ENCODE data around the gene GRID1.

The GRID1 gene

GRCh38 chr10:85920311-85920710 lies 446.3 kb downstream of the GRID1 start:
- no peak overlapping the region for H3K4me3 ChIP-seq (ENCODE audit: low read length)
- no peaks in the 10 kb centered on the region for H3K9me3 ChIP-seq (ENCODE audit: insufficient read depth, low read depth, low read length)
- no peaks in the 10 kb centered on the region for H3K27me3 ChIP-seq (ENCODE audit: insufficient read depth, low read length)
- peaks cover 14% of the 10 kb centered on the region; the same call in 1 of the 2 replicates for H3K4me1 ChIP-seq (ENCODE audit: insufficient read depth, low read length)
- H3K9ac ChIP-seq (ENCODE audit: low read depth, low read length) = no peak overlapping the region
- no peak overlapping the region for H3K27ac ChIP-seq (ENCODE audit: low read length)
- no peaks in the 10 kb centered on the region for H3K36me3 ChIP-seq (ENCODE audit: insufficient read depth, low read depth, low read length)

- peaks cover 14% of the 10 kb centered on the region; the same call in 1 of the 2 replicates for H3K4me1 ChIP-seq (ENCODE audit: insufficient read depth, low read length)
- H3K9ac ChIP-seq (ENCODE audit: low read depth, low read length) = no peak overlapping the region
- H3K4me3 ChIP-seq (ENCODE audit: low read length) = no peak overlapping the region
Observed at GRCh38 chr10:85919491-85920021, 447.0 kb downstream of the GRID1 start.

GRCh38 chr10:85918371-85918770 lies 448.2 kb downstream of the GRID1 start:
- Histone ChIP-seq H3K4me3 (ENCODE audit: low read length) (no peak overlapping the region), H3K9me3 (ENCODE audit: insufficient read depth, low read depth, low read length) (no peaks in the 10 kb centered on the region), H3K27ac (ENCODE audit: low read length) (no peak overlapping the region), H3K9ac (ENCODE audit: low read depth, low read length) (no peak overlapping the region), H3K36me3 (ENCODE audit: insufficient read depth, low read depth, low read length) (no peaks in the 10 kb centered on the region), H3K4me1 (ENCODE audit: insufficient read depth, low read length) (peaks cover 14% of the 10 kb centered on the region; the same call in 1 of the 2 replicates), H3K27me3 (ENCODE audit: insufficient read depth, low read length) (no peaks in the 10 kb centered on the region)

More at GRCh38 chr10:85919491-85920021, 447.0 kb downstream of the GRID1 start:
- H3K9me3 ChIP-seq (ENCODE audit: insufficient read depth, low read depth, low read length) = no peaks in the 10 kb centered on the region
- no peak overlapping the region for H3K27ac ChIP-seq (ENCODE audit: low read length)
- H3K36me3 ChIP-seq (ENCODE audit: insufficient read depth, low read depth, low read length) = no peaks in the 10 kb centered on the region
- H3K27me3 ChIP-seq (ENCODE audit: insufficient read depth, low read length) = no peaks in the 10 kb centered on the region

- no peak overlapping the region for H3K9ac ChIP-seq (ENCODE audit: low read depth, low read length)
- no peak overlapping the region for H3K27ac ChIP-seq (ENCODE audit: low read length)
- no peaks in the 10 kb centered on the region for H3K9me3 ChIP-seq (ENCODE audit: insufficient read depth, low read depth, low read length)
- no peaks in the 10 kb centered on the region for H3K27me3 ChIP-seq (ENCODE audit: insufficient read depth, low read length)
- H3K4me3 ChIP-seq (ENCODE audit: low read length) = no peak overlapping the region
- H3K36me3 ChIP-seq (ENCODE audit: insufficient read depth, low read depth, low read length) = no peaks in the 10 kb centered on the region
- H3K4me1 ChIP-seq (ENCODE audit: insufficient read depth, low read length) = peaks cover 14% of the 10 kb centered on the region; the same call in 1 of the 2 replicates
Observed at GRCh38 chr10:85917601-85918000, 449.0 kb downstream of the GRID1 start.

- Histone ChIP-seq H3K4me1 (ENCODE audit: insufficient read depth, low read length) (peaks cover 14% of the 10 kb centered on the region; the same call in 1 of the 2 replicates), H3K4me3 (ENCODE audit: low read length) (no peak overlapping the region), H3K27ac (ENCODE audit: low read length) (no peak overlapping the region), H3K9ac (ENCODE audit: low read depth, low read length) (no peak overlapping the region), H3K9me3 (ENCODE audit: insufficient read depth, low read depth, low read length) (no peaks in the 10 kb centered on the region), H3K27me3 (ENCODE audit: insufficient read depth, low read length) (no peaks in the 10 kb centered on the region), H3K36me3 (ENCODE audit: insufficient read depth, low read depth, low read length) (no peaks in the 10 kb centered on the region)
Observed at GRCh38 chr10:85916994-85917573, 449.5 kb downstream of the GRID1 start.

- no peaks in the 10 kb centered on the region for H3K27me3 ChIP-seq (ENCODE audit: insufficient read depth, low read length)
- H3K36me3 ChIP-seq (ENCODE audit: insufficient read depth, low read depth, low read length) = no peaks in the 10 kb centered on the region
- no peak overlapping the region for H3K9ac ChIP-seq (ENCODE audit: low read depth, low read length)
- H3K9me3 ChIP-seq (ENCODE audit: insufficient read depth, low read depth, low read length) = no peaks in the 10 kb centered on the region
- H3K27ac ChIP-seq (ENCODE audit: low read length) = no peak overlapping the region
- peaks cover 14% of the 10 kb centered on the region; the same call in 1 of the 2 replicates for H3K4me1 ChIP-seq (ENCODE audit: insufficient read depth, low read length)
- H3K4me3 ChIP-seq (ENCODE audit: low read length) = no peak overlapping the region
Observed at GRCh38 chr10:85916286-85916685, 450.3 kb downstream of the GRID1 start.

GRCh38 chr10:85915245-85915846 lies 451.2 kb downstream of the GRID1 start:
- H3K9me3 ChIP-seq (ENCODE audit: insufficient read depth, low read depth, low read length) = no peaks in the 10 kb centered on the region
- no peaks in the 10 kb centered on the region for H3K36me3 ChIP-seq (ENCODE audit: insufficient read depth, low read depth, low read length)
- H3K4me1 ChIP-seq (ENCODE audit: insufficient read depth, low read length) = peaks cover 14% of the 10 kb centered on the region; the same call in 1 of the 2 replicates
- no peak overlapping the region for H3K4me3 ChIP-seq (ENCODE audit: low read length)
- H3K27me3 ChIP-seq (ENCODE audit: insufficient read depth, low read length) = no peaks in the 10 kb centered on the region
- H3K9ac ChIP-seq (ENCODE audit: low read depth, low read length) = no peak overlapping the region
- H3K27ac ChIP-seq (ENCODE audit: low read length) = no peak overlapping the region

GRCh38 chr10:85914720-85915119 lies 451.9 kb downstream of the GRID1 start:
- Histone ChIP-seq H3K9me3 (ENCODE audit: insufficient read depth, low read depth, low read length) (no peaks in the 10 kb centered on the region), H3K27ac (ENCODE audit: low read length) (no peak overlapping the region), H3K4me1 (ENCODE audit: insufficient read depth, low read length) (peaks cover 14% of the 10 kb centered on the region; the same call in 1 of the 2 replicates), H3K36me3 (ENCODE audit: insufficient read depth, low read depth, low read length) (no peaks in the 10 kb centered on the region), H3K27me3 (ENCODE audit: insufficient read depth, low read length) (no peaks in the 10 kb centered on the region), H3K9ac (ENCODE audit: low read depth, low read length) (no peak overlapping the region), H3K4me3 (ENCODE audit: low read length) (no peak overlapping the region)

GRCh38 chr10:85908462-85908861 lies 458.1 kb downstream of the GRID1 start:
- Histone ChIP-seq H3K27ac (ENCODE audit: low read length) (no peak overlapping the region), H3K36me3 (ENCODE audit: insufficient read depth, low read depth, low read length) (no peaks in the 10 kb centered on the region)

GRCh38 chr10:85902051-85902450 lies 464.5 kb downstream of the GRID1 start:
- no peaks in the 10 kb centered on the region for H3K27me3 ChIP-seq (ENCODE audit: insufficient read depth, low read length)
- no peaks in the 10 kb centered on the region for H3K36me3 ChIP-seq (ENCODE audit: insufficient read depth, low read depth, low read length)
- no peak overlapping the region for H3K27ac ChIP-seq (ENCODE audit: low read length)
- H3K4me3 ChIP-seq (ENCODE audit: low read length) = no peak overlapping the region
- H3K9me3 ChIP-seq (ENCODE audit: insufficient read depth, low read depth, low read length) = no peaks in the 10 kb centered on the region
- H3K4me1 ChIP-seq (ENCODE audit: insufficient read depth, low read length) = no peaks in the 10 kb centered on the region
- no peak overlapping the region for H3K9ac ChIP-seq (ENCODE audit: low read depth, low read length)

More at GRCh38 chr10:85908462-85908861, 458.1 kb downstream of the GRID1 start:
- H3K4me1 ChIP-seq (ENCODE audit: insufficient read depth, low read length) = no peaks in the 10 kb centered on the region
- H3K9me3 ChIP-seq (ENCODE audit: insufficient read depth, low read depth, low read length) = no peaks in the 10 kb centered on the region
- H3K4me3 ChIP-seq (ENCODE audit: low read length) = no peak overlapping the region
- H3K27me3 ChIP-seq (ENCODE audit: insufficient read depth, low read length) = no peaks in the 10 kb centered on the region
- H3K9ac ChIP-seq (ENCODE audit: low read depth, low read length) = no peak overlapping the region

GRCh38 chr10:85901599-85901998 lies 465.0 kb downstream of the GRID1 start:
- Histone ChIP-seq H3K4me1 (ENCODE audit: insufficient read depth, low read length) (no peaks in the 10 kb centered on the region), H3K9ac (ENCODE audit: low read depth, low read length) (no peak overlapping the region), H3K27ac (ENCODE audit: low read length) (no peak overlapping the region), H3K9me3 (ENCODE audit: insufficient read depth, low read depth, low read length) (no peaks in the 10 kb centered on the region), H3K27me3 (ENCODE audit: insufficient read depth, low read length) (no peaks in the 10 kb centered on the region), H3K4me3 (ENCODE audit: low read length) (no peak overlapping the region), H3K36me3 (ENCODE audit: insufficient read depth, low read depth, low read length) (no peaks in the 10 kb centered on the region)

GRCh38 chr10:85900487-85900886 lies 466.1 kb downstream of the GRID1 start:
- Histone ChIP-seq H3K9ac (ENCODE audit: low read depth, low read length) (no peak overlapping the region), H3K27me3 (ENCODE audit: insufficient read depth, low read length) (no peaks in the 10 kb centered on the region), H3K4me3 (ENCODE audit: low read length) (no peak overlapping the region), H3K4me1 (ENCODE audit: insufficient read depth, low read length) (no peaks in the 10 kb centered on the region), H3K36me3 (ENCODE audit: insufficient read depth, low read depth, low read length) (no peaks in the 10 kb centered on the region), H3K27ac (ENCODE audit: low read length) (no peak overlapping the region), H3K9me3 (ENCODE audit: insufficient read depth, low read depth, low read length) (no peaks in the 10 kb centered on the region)

All from iPS-20b (cell line).